Hematopoietic multipotent progenitor cell treated with erythropoietin and hydrocortisone succinate and interleukin-3 and kit ligand, for 17 days (in vitro differentiated cells): ENCODE data around the gene HOXD3.
A peak's percentile ranks its signal among the peaks of the same experiment; 100 is the strongest.

Experiments used
- DNase-seq: peaks from one replicate; pipeline ENCODE4 v3.0.0-alpha.2; 2015; ENCODE audit warnings: low spot score

Gene HOXD3

GRCh38 chr2:176156807-176157498 lies at the start of gene HOXD3:
TSS of gene HOXD3 (plus strand) at chr2:176157307. CDS start at chr2:176169115, 11,808 bp downstream.
- DNase-seq = no peak

GRCh38 chr2:176107731-176108181 lies 49.4 kb upstream of the HOXD3 start:
- no peak for DNase-seq

GRCh38 chr2:176109192-176109901 lies 47.8 kb upstream of the HOXD3 start:
- no peak for DNase-seq

GRCh38 chr2:176109946-176110345 lies 47.2 kb upstream of the HOXD3 start:
- no peak for DNase-seq

GRCh38 chr2:176110415-176111308 lies 46.4 kb upstream of the HOXD3 start:
- no peak for DNase-seq

GRCh38 chr2:176111309-176111663 lies 45.8 kb upstream of the HOXD3 start:
- no peak for DNase-seq

- DNase-seq = no peak
Observed at GRCh38 chr2:176111846-176112374, 45.2 kb upstream of the HOXD3 start.

- DNase-seq = no peak
Observed at GRCh38 chr2:176112375-176113302, 44.5 kb upstream of the HOXD3 start.

- DNase-seq = no peak
Observed at GRCh38 chr2:176114120-176114929, 42.8 kb upstream of the HOXD3 start.

GRCh38 chr2:176114930-176115625 lies 42.0 kb upstream of the HOXD3 start:
- no peak for DNase-seq

- DNase-seq = no peak
Observed at GRCh38 chr2:176115883-176116813, 41.0 kb upstream of the HOXD3 start, which contains the start of gene HOXD10. TSS of gene HOXD10 (plus strand) at chr2:176116778. CDS start at chr2:176116834, 56 bp downstream.

GRCh38 chr2:176117162-176117822 lies 39.8 kb upstream of the HOXD3 start:
- no peak for DNase-seq

GRCh38 chr2:176117823-176118371 lies 39.2 kb upstream of the HOXD3 start:
- DNase-seq = no peak

GRCh38 chr2:176118601-176119339 lies 38.3 kb upstream of the HOXD3 start:
- peak; percentile 18 for DNase-seq

GRCh38 chr2:176120364-176121189 lies 36.5 kb upstream of the HOXD3 start:
- no peak for DNase-seq
